WTC11 (cell line): ENCODE data around the gene CERS5.

Experiments used
- CTCF ChIP-seq: fragments of 200-600 bp; IDR thresholded peaks from 2 replicates; pipeline ENCODE4 v1.8.0; 2022; ENCODE audit warnings: antibody characterized with exemption
- NFATC4 ChIP-seq: fragments of 250-450 bp; sonication (Bioruptor Pico); IDR thresholded peaks from 2 replicates; pipeline ENCODE4 v1.9.0; 2021; ENCODE audit warnings: mild to moderate bottlenecking
- NR1H2 ChIP-seq: sonication (generic); formaldehyde crosslinking; IDR thresholded peaks from 2 replicates; pipeline ENCODE4 v1.9.0; 2021; ENCODE audit warnings: mild to moderate bottlenecking, moderate library complexity, missing genetic modification reagents

GRCh38 chr12:50117057-50117622 is 50.0 kb downstream of the CERS5 start:
- TF ChIP-seq NFATC4 (CRISPR knock-in tag) (no peak), NR1H2 (CRISPR knock-in tag) (no peak), CTCF (no peak)
